B cell (primary cell): ENCODE results near the gene FTO.

Experiments
- EZH2 ChIP-seq: IDR thresholded peaks from 2 replicates; pipeline ENCODE4 v1.6.1; 2012; ENCODE audit warnings: borderline replicate concordance, low read depth, mild to moderate bottlenecking, moderate library complexity, low read length; ENCODE audit not compliant: insufficient read depth, poor library complexity, severe bottlenecking
- TF ChIP-seq, protein P1 (sequence below): fragments of 200-600 bp; IDR thresholded peaks from one replicate; pipeline ENCODE4 v1.8.0; 2022; ENCODE audit warnings: antibody characterized with exemption, mild to moderate bottlenecking

GRCh38 chr16:53678756-53679343, 25.1 kb upstream of the FTO start:
- TF ChIP-seq, protein P1, sequence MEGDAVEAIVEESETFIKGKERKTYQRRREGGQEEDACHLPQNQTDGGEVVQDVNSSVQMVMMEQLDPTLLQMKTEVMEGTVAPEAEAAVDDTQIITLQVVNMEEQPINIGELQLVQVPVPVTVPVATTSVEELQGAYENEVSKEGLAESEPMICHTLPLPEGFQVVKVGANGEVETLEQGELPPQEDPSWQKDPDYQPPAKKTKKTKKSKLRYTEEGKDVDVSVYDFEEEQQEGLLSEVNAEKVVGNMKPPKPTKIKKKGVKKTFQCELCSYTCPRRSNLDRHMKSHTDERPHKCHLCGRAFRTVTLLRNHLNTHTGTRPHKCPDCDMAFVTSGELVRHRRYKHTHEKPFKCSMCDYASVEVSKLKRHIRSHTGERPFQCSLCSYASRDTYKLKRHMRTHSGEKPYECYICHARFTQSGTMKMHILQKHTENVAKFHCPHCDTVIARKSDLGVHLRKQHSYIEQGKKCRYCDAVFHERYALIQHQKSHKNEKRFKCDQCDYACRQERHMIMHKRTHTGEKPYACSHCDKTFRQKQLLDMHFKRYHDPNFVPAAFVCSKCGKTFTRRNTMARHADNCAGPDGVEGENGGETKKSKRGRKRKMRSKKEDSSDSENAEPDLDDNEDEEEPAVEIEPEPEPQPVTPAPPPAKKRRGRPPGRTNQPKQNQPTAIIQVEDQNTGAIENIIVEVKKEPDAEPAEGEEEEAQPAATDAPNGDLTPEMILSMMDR: no peak
- TF ChIP-seq EZH2: no peak
